HG03571 (cell line): ENCODE results near the gene URM1.

ENCODE experiments used
- ATAC-seq: cut with Tn5 transposase; IDR thresholded peaks from one replicate; pipeline ENCODE4 v1.9.1; 2021; ENCODE audit not compliant: unreplicated experiment

URM1 gene

GRCh38 chr9:128384801-128385495 lies 13.8 kb downstream of the URM1 start:
- ATAC-seq = no peak

GRCh38 chr9:128385496-128386460 lies 14.6 kb downstream of the URM1 start:
- no peak for ATAC-seq

- no peak for ATAC-seq
Measured at GRCh38 chr9:128388150-128388549, 17.0 kb downstream of the URM1 start.

- ATAC-seq = no peak
Measured at GRCh38 chr9:128389395-128390149, 18.4 kb downstream of the URM1 start.

GRCh38 chr9:128390150-128390812 lies 19.1 kb downstream of the URM1 start:
- no peak for ATAC-seq

GRCh38 chr9:128390813-128391711 lies 19.9 kb downstream of the URM1 start:
- ATAC-seq = no peak

GRCh38 chr9:128391956-128392301 lies 20.8 kb downstream of the URM1 start:
- ATAC-seq = no peak

GRCh38 chr9:128392302-128393144 lies 21.3 kb downstream of the URM1 start:
- ATAC-seq = no peak

- ATAC-seq = no peak
Measured at GRCh38 chr9:128393145-128393775, 22.1 kb downstream of the URM1 start.

GRCh38 chr9:128393970-128394369 lies 22.8 kb downstream of the URM1 start:
- ATAC-seq = no peak

GRCh38 chr9:128394379-128395168 lies 23.4 kb downstream of the URM1 start:
- ATAC-seq = no peak

GRCh38 chr9:128396970-128397613 lies 25.9 kb downstream of the URM1 start:
- ATAC-seq = no peak

GRCh38 chr9:128397831-128398230 lies 26.7 kb downstream of the URM1 start:
- ATAC-seq = no peak

GRCh38 chr9:128399861-128400260 lies 28.7 kb downstream of the URM1 start:
- no peak for ATAC-seq

- no peak for ATAC-seq
Measured at GRCh38 chr9:128404560-128404959, 33.4 kb downstream of the URM1 start.

GRCh38 chr9:128405077-128405779 lies 34.1 kb downstream of the URM1 start:
- no peak for ATAC-seq

GRCh38 chr9:128405780-128406171 lies 34.6 kb downstream of the URM1 start:
- ATAC-seq = no peak
